Colonic mucosa (tissue), 4 donors: ENCODE measurements around the gene AHI1. TPM values are rescaled to one million over a fixed set of nuclear protein-coding genes. Genes with fewer than 3 reads are reported as not detected.

ENCODE experiments used
- DNase-seq: peaks from one replicate; pipeline ENCODE4 v3.0.0-alpha.2; 2020
- H3K27ac ChIP-seq: fragments of 200-600 bp; one replicate; pipeline ENCODE4 v1.8.0; 2021
- H3K27me3 ChIP-seq: fragments of 200-600 bp; one replicate; pipeline ENCODE4 v1.8.0; 2021
- H3K36me3 ChIP-seq: fragments of 200-600 bp; one replicate; pipeline ENCODE4 v1.8.0; 2021
- H3K4me1 ChIP-seq: fragments of 200-600 bp; one replicate; pipeline ENCODE4 v1.8.0; 2021; ENCODE audit warnings: mild to moderate bottlenecking
- H3K4me3 ChIP-seq: fragments of 200-600 bp; one replicate; pipeline ENCODE4 v1.8.0; 2021
- H3K9ac ChIP-seq, 2 donors: one replicate each; pipeline ENCODE4 v1.7.0; 2013; ENCODE audit warnings: control low read depth in 2 of 2, low read depth in 2 of 2, low read length in 2 of 2
- H3K9me3 ChIP-seq: fragments of 200-600 bp; one replicate; pipeline ENCODE4 v1.8.0; 2021
- intact Hi-C: fragments of 100-400 bp; cut with DNase I; formaldehyde crosslinking; loops from one replicate; pipeline ENCODE4 v1.14.1; 2022
- total RNA-seq, 2 donors: library from RNA; stranded (reverse); fragmentation: NEBNext Ultra II Directional in 1 of 2; extraction: Animal tissue kit (Norgen Biotek cat#: 25700) in 1 of 2; gene quantifications; one replicate each; pipeline ENCODE4 v1.2.1, GENCODE V29; 2021
- TF ChIP-seq, protein P1 (sequence below): fragments of 200-600 bp; IDR thresholded peaks from one replicate; pipeline ENCODE4 v1.8.0; 2022; ENCODE audit warnings: antibody characterized with exemption, mild to moderate bottlenecking
- donor health status: healthy.
- donor health status: DM: no; HTN: no; CAD: no.
- donor health status: DM: no; HTN: no; CAD: no.

The AHI1 gene
- total RNA-seq, 2 donors from 2014 or later, result 21.0 to 25.5 TPM

DNA sequence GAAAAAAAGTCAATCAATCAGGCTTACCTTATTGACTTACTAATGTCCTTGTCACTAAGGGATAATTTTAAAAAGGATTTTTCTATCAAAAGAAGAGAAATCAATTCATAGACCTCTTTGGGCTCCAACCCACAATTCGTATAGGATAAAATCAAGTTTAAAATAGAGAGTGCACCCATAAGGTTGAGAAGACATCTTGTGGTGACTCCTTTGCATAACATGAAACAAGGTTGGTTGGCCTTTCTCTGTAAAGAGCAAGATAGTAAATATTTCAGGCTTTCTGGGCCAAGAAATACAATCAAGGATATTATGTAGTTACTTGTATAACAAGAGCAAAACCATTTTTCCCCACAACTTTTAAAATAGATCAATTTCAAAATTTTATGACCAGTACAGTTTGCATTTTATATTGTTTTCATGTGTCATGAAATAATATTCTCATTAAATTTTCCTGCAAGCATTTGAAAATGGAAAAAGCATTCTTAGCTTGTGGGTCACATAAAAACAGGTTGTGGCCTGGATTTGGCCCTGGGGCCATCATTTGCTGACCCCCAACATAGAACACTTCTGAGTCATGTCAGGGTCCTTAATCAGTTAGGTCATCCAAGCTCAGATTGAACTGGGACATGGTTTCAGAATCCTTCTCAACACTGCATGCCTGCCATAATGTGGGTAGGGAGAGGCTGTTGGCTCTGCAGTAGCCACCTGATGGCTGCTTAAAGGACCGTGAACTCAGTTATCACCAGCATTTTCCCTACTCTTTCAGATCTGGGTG is 239.7 kb downstream of the AHI1 start:
- H3K27me3 ChIP-seq, result no peaks in the 10 kb centered on the region
- TF ChIP-seq, protein P1, sequence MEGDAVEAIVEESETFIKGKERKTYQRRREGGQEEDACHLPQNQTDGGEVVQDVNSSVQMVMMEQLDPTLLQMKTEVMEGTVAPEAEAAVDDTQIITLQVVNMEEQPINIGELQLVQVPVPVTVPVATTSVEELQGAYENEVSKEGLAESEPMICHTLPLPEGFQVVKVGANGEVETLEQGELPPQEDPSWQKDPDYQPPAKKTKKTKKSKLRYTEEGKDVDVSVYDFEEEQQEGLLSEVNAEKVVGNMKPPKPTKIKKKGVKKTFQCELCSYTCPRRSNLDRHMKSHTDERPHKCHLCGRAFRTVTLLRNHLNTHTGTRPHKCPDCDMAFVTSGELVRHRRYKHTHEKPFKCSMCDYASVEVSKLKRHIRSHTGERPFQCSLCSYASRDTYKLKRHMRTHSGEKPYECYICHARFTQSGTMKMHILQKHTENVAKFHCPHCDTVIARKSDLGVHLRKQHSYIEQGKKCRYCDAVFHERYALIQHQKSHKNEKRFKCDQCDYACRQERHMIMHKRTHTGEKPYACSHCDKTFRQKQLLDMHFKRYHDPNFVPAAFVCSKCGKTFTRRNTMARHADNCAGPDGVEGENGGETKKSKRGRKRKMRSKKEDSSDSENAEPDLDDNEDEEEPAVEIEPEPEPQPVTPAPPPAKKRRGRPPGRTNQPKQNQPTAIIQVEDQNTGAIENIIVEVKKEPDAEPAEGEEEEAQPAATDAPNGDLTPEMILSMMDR, result no peak
- intact Hi-C loops, result no loop called here
- no peak overlapping the region for H3K4me3 ChIP-seq
- peaks cover 10% of the 10 kb centered on the region for H3K4me1 ChIP-seq
- peak overlapping the region; percentile 86 for H3K27ac ChIP-seq
- no peaks in the 10 kb centered on the region for H3K36me3 ChIP-seq
- no peaks in the 10 kb centered on the region for H3K9me3 ChIP-seq
- no peak overlapping the region for H3K9ac ChIP-seq
- no peak for DNase-seq

DNA sequence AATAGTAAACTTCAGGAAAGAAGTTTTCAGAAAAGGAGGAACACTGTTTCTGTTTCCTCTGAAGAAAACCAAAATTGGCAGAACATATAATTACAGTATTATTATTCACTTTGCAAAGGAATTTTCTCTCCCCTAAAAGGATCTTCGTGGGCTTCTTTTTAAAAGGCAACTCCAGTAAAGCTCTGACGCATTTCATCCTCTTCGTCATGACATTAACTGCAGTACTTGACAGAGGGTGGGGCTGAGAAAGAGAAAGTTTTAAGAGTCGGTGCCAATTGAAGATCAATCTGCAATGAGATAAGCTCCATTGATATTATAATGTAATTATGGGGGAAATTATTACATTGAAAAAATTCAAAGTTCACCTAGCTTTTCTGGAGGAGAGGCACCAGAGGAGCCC is 240.7 kb downstream of the AHI1 start:
- H3K9me3 ChIP-seq, result no peaks in the 10 kb centered on the region
- no peak overlapping the region for H3K9ac ChIP-seq
- TF ChIP-seq, protein P1, result no peak
- H3K27me3 ChIP-seq, result no peaks in the 10 kb centered on the region
- H3K4me1 ChIP-seq, result peaks cover 10% of the 10 kb centered on the region
- intact Hi-C loops, result no loop called here
- no peak overlapping the region for H3K4me3 ChIP-seq
- no peaks in the 10 kb centered on the region for H3K36me3 ChIP-seq
- no peak for DNase-seq
- H3K27ac ChIP-seq, result peak overlapping the region; percentile 86

DNA sequence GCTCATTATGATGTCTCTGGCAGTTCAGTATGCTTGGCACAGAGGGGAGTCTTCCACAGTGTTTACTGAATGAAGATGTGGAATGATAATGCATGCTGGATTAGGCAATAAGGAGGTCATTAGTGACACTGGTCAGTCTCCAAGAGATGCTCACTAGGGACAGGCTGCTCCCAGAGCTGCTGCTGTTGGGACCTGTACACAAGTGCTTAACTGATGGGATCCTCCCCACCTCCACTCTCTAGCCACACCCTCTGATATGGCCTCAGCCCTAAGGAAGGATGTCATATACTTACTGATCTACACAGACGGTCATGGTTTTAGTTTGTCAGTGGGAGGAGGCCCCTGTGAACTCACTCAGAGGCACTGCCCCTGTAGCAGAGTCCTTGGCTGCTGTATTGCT is 243.1 kb downstream of the AHI1 start:
- DNase-seq, result peak; percentile 72
- H3K4me1 ChIP-seq, result peaks cover 18% of the 10 kb centered on the region
- H3K9ac ChIP-seq, result peak overlapping the region in 1 of 2 donors; percentile 46
- no peaks in the 10 kb centered on the region for H3K36me3 ChIP-seq
- H3K27me3 ChIP-seq, result no peaks in the 10 kb centered on the region
- intact Hi-C loops, result no loop called here
- peak overlapping the region; percentile 86 for H3K27ac ChIP-seq
- no peak overlapping the region for H3K4me3 ChIP-seq
- H3K9me3 ChIP-seq, result no peaks in the 10 kb centered on the region
- TF ChIP-seq, protein P1, result no peak

DNA sequence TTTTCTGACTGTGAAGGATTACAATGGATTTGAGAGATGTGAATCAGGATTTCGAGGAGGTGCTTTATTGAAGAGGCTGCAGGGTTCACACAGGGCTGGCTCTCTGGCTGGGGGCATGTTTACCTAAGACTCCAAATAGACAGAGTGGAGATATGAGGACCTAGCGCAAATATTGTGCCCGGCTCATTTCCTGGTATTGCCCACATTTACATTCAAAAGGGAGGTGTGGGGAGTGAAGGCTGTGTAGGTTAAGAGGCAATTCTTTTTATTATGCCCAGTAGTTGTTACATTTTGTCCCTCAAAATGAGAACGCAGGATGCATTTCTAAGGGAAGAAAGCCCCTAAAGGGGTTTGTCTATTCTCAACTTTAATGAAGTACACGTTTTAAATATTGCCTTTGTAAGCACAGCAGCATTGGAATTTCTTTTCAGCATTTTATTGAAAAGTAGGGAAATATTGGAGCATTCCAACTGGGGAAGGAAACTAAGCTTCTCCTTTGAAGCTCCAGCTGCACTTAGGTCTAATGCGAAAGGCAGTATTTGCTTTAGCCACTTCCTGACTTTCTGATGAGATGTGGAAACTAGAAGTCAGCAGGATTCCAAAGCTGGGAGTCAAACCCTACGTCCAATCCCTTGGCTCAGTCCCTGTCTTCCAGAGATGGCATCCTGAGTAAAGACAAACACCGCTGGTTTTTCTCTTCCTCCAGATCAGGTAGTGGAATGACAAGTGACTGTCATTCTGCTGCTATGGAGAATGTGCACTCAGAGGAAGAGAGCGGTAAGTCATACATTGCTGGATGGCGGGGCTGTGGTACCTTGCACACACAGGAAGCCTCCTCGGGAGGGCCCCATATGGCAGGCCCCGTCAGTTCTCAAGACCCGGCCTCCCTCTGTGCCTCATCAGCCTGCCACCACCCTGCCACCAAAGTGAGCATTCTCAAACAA is 245.8 kb downstream of the AHI1 start:
- Histone ChIP-seq H3K27me3 (no peaks in the 10 kb centered on the region), H3K4me1 (peaks cover 18% of the 10 kb centered on the region), H3K4me3 (no peak overlapping the region), H3K9ac (peak overlapping the region in 1 of 2 donors; percentile 61), H3K36me3 (no peaks in the 10 kb centered on the region), H3K27ac (peak overlapping the region; percentile 86), H3K9me3 (no peaks in the 10 kb centered on the region)
- peak; percentile 84 for DNase-seq
- TF ChIP-seq, protein P1, result no peak
- intact Hi-C loops, result no loop called here

DNA sequence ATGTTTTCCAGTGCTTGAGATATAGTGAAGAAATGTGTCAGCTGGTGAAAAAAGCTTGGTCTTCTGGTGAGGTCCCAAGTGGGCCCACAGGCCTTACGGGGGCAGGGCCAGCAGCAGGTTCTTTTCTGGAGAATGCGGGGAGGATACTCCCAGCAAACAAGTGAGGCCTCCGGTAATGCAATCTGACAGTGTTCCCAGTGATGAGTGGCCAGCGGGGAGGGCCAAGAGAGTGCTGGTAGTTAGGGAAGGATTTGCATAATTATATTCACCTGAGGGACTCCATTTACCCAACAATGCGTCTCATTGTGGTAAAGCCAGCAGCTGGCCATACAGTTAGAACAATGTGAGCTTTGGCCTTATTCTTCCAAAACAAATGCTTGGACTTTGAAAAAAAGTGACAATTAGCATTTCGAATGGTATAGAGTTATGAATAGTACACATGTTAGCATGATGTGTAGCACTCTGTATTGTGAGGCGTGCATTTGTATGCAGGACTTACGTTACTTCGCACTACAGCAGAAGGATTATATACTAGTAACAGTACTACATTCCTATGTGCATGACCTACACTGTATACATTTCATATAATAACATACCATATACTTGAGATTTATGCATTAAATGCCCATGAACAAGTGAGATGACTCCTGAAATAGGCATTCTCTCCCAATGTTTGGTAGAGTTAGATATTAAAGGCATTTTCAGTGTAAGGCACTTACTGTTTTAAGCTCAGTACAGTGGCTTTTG is 246.6 kb downstream of the AHI1 start:
- Histone ChIP-seq H3K4me3 (no peak overlapping the region), H3K9me3 (no peaks in the 10 kb centered on the region), H3K36me3 (no peaks in the 10 kb centered on the region), H3K9ac (peak overlapping the region in 1 of 2 donors; percentile 61), H3K27me3 (no peaks in the 10 kb centered on the region), H3K27ac (peak overlapping the region; percentile 86), H3K4me1 (peaks cover 18% of the 10 kb centered on the region)
- TF ChIP-seq, protein P1, result no peak
- intact Hi-C loops, result no loop called here
- peak; percentile 58 for DNase-seq
